ENCODE measurements around the gene C2orf92.

- TF ChIP-seq POLR2A (IDR thresholded peaks at IDR 0.05) (no peak), CTCF (IDR thresholded peaks at IDR 0.05) (no peak)
Observed at GRCh38 chr2:97673915-97674283, 4.4 kb downstream of the C2orf92 start.
